GM13977 (cell line): ENCODE data around the gene GABRD.
"Not testable (repeated sequence)": the region's sequence is repeated elsewhere in the genome, so short reads cannot be mapped to it uniquely, and the experiment has no call there.

ENCODE experiments used
- DNase-seq: peaks from one replicate; pipeline ENCODE4 v3.0.0; 2012; ENCODE audit warnings: low spot score
- CTCF ChIP-seq: IDR thresholded peaks from 2 replicates; pipeline ENCODE4 v1.5.1; 2012; ENCODE audit warnings: mild to moderate bottlenecking, control low read depth; ENCODE audit not compliant: insufficient read depth; ENCODE audit errors: extremely low read depth, missing control alignments
- in situ Hi-C: fragments of 300-500 bp; cut with MboI; formaldehyde crosslinking; loops from one replicate; pipeline ENCODE4 v1.12.0; 2022; ENCODE audit warnings: low sequenced_read_pairs, low pct_unique_long_range_greater_than_20kb, mixed read lengths, inconsistent platforms; ENCODE audit not compliant: unreplicated experiment

GABRD gene

GRCh38 chr1:1973716-1974642 is 45.2 kb upstream of the GABRD start:
- in situ Hi-C loops: loop anchor here (25.0 kb wide), 1 partner anchor 413 kb away; the partner anchor contains the start of genes MORN1 and RER1
- no peak for TF ChIP-seq CTCF
- DNase-seq: no peak

- DNase-seq: no peak
- in situ Hi-C loops: loop anchor here (25.0 kb wide), 1 partner anchor 412 kb away; the partner anchor contains the start of genes MORN1 and RER1
- TF ChIP-seq CTCF: no peak
Measured at GRCh38 chr1:1974834-1975233, 44.3 kb upstream of the GABRD start.

GRCh38 chr1:1975535-1975934 is 43.6 kb upstream of the GABRD start:
- no peak for TF ChIP-seq CTCF
- no peak for DNase-seq
- in situ Hi-C loops: no loop called here

GRCh38 chr1:1976031-1976430 is 43.1 kb upstream of the GABRD start:
- in situ Hi-C loops: no loop called here

GRCh38 chr1:1978108-1978507 is 41.0 kb upstream of the GABRD start:
- no peak for TF ChIP-seq CTCF
- in situ Hi-C loops: no loop called here
- DNase-seq: no peak

More at GRCh38 chr1:1976031-1976430, 43.1 kb upstream of the GABRD start:
- no peak for TF ChIP-seq CTCF
- no peak for DNase-seq

- in situ Hi-C loops, DNase-seq: not testable (repeated sequence)
Measured at GRCh38 chr1:1978690-1979481, 40.3 kb upstream of the GABRD start.
